HL-60 (cell line): ENCODE measurements around the gene ATP5F1E.

ENCODE experiments used
- GABPA ChIP-seq: IDR thresholded peaks from 2 replicates; pipeline ENCODE4 v1.6.1; 2012; ENCODE audit warnings: low read depth
- POLR2AphosphoS5 ChIP-seq: IDR thresholded peaks from 2 replicates; pipeline ENCODE4 v1.6.1; 2012; ENCODE audit warnings: low read depth
- SPI1 ChIP-seq: IDR thresholded peaks from 2 replicates; pipeline ENCODE4 v1.6.1; 2012; ENCODE audit warnings: low read depth, mild to moderate bottlenecking, borderline replicate concordance
- TF ChIP-seq, protein P1 (sequence below): IDR thresholded peaks from one replicate; pipeline ENCODE4 v1.5.1; 2011; ENCODE audit warnings: low read length, control low read depth, inconsistent platforms; ENCODE audit not compliant: insufficient read depth
- TF ChIP-seq, protein P2 (sequence below): IDR thresholded peaks from 2 replicates; pipeline ENCODE4 v1.6.1; 2012; ENCODE audit warnings: low read depth; ENCODE audit not compliant: insufficient replicate concordance

DNA sequence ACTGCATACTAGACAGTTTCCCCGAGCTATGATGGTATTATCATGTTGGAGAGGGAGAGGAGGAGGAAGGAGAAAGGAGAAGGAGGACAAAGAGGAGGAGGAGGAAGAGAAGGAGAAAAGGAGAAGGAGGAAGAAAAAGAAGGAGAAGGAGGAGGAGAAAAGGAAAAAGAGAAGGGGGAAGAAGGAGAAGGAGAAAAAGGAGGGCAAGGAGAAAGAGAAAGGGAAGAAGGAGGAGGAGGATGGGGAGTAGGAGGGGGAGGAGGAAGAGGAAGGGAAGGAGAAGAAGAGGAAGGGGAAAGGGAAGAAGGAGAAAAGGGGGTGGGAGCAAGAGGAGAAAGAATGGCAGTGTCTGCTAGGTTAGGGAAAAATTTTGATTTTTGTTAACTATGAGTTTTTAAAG lies 45.6 kb upstream of the ATP5F1E start:
- TF ChIP-seq GABPA (no peak), POLR2AphosphoS5 (no peak), SPI1 (no peak)
- TF ChIP-seq, protein P1, sequence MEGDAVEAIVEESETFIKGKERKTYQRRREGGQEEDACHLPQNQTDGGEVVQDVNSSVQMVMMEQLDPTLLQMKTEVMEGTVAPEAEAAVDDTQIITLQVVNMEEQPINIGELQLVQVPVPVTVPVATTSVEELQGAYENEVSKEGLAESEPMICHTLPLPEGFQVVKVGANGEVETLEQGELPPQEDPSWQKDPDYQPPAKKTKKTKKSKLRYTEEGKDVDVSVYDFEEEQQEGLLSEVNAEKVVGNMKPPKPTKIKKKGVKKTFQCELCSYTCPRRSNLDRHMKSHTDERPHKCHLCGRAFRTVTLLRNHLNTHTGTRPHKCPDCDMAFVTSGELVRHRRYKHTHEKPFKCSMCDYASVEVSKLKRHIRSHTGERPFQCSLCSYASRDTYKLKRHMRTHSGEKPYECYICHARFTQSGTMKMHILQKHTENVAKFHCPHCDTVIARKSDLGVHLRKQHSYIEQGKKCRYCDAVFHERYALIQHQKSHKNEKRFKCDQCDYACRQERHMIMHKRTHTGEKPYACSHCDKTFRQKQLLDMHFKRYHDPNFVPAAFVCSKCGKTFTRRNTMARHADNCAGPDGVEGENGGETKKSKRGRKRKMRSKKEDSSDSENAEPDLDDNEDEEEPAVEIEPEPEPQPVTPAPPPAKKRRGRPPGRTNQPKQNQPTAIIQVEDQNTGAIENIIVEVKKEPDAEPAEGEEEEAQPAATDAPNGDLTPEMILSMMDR: no peak
- TF ChIP-seq, protein P2, sequence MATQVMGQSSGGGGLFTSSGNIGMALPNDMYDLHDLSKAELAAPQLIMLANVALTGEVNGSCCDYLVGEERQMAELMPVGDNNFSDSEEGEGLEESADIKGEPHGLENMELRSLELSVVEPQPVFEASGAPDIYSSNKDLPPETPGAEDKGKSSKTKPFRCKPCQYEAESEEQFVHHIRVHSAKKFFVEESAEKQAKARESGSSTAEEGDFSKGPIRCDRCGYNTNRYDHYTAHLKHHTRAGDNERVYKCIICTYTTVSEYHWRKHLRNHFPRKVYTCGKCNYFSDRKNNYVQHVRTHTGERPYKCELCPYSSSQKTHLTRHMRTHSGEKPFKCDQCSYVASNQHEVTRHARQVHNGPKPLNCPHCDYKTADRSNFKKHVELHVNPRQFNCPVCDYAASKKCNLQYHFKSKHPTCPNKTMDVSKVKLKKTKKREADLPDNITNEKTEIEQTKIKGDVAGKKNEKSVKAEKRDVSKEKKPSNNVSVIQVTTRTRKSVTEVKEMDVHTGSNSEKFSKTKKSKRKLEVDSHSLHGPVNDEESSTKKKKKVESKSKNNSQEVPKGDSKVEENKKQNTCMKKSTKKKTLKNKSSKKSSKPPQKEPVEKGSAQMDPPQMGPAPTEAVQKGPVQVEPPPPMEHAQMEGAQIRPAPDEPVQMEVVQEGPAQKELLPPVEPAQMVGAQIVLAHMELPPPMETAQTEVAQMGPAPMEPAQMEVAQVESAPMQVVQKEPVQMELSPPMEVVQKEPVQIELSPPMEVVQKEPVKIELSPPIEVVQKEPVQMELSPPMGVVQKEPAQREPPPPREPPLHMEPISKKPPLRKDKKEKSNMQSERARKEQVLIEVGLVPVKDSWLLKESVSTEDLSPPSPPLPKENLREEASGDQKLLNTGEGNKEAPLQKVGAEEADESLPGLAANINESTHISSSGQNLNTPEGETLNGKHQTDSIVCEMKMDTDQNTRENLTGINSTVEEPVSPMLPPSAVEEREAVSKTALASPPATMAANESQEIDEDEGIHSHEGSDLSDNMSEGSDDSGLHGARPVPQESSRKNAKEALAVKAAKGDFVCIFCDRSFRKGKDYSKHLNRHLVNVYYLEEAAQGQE: no peak
